GM12892 (cell line): ENCODE measurements around the gene SOST.

ENCODE experiments used
- POLR2A ChIP-seq: IDR thresholded peaks from 2 replicates; pipeline ENCODE4 v1.6.1; 2011; ENCODE audit warnings: low read depth, low read length, control low read depth
- POLR2AphosphoS5 ChIP-seq: IDR thresholded peaks from 2 replicates; pipeline ENCODE4 v1.6.1; 2011; ENCODE audit warnings: low read depth, low read length, control low read depth
- TAF1 ChIP-seq: IDR thresholded peaks from 2 replicates; pipeline ENCODE4 v1.6.1; 2011; ENCODE audit warnings: low read depth, mild to moderate bottlenecking, control low read depth, low read length, borderline replicate concordance

DNA sequence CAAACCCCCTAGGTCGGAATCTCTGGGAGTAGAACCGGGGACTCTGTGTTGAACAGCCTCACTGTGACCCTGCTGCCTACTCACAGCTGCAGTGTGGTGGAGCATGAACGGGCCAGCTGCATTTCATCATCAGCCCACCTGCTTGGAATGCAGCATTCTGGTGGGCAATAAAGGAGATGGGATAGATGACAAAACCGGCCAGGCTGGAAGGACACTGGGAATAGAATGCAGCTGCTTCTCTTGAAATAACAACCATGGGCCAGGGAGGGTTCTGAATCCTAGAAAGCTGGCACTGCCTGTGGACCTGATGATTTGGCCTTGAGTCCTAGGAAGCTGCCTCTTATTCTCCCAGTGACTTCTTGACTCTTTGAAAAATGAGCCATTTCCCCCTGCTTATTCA lies 45.2 kb upstream of the SOST start:
- TF ChIP-seq POLR2AphosphoS5 (no peak), TAF1 (no peak), POLR2A (no peak)
